Measurements from ENCODE around the gene IZUMO1. TPM values are rescaled to one million over a fixed set of nuclear protein-coding genes. Genes with fewer than 3 reads are reported as not detected.

The IZUMO1 gene
- total RNA-seq, 4 donors from 2014 or later = not detected

GRCh38 chr19:48726556-48726955 is 20.2 kb downstream of the IZUMO1 start:
- no peak for DNase-seq
- Histone ChIP-seq H3K4me3 (no peak overlapping the region), H3K4me1 (peaks cover 0 to 5% (median 3%) of the 10 kb centered on the region in 4 donors), H3K27ac (peak overlapping the region in 1 of 4 donors; percentile 22), H3K9me3 (no peaks in the 10 kb centered on the region), H3K27me3 (no peaks in the 10 kb centered on the region), H3K36me3 (no peaks in the 10 kb centered on the region)
- TF ChIP-seq POLR2A (IDR thresholded peaks at IDR 0.05) (no peak), CTCF (IDR thresholded peaks at IDR 0.05) (no peak)

GRCh38 chr19:48724796-48725753 is 21.6 kb downstream of the IZUMO1 start:
- TF ChIP-seq CTCF (IDR thresholded peaks at IDR 0.05) = no peak
- TF ChIP-seq POLR2A (IDR thresholded peaks at IDR 0.05) = no peak
- peak overlapping the region; percentile 8 to 73 (median 62) for H3K27ac ChIP-seq
- no peaks in the 10 kb centered on the region for H3K9me3 ChIP-seq
- no peaks in the 10 kb centered on the region for H3K36me3 ChIP-seq
- no peak overlapping the region for H3K4me3 ChIP-seq
- no peak for DNase-seq
- H3K4me1 ChIP-seq = peaks cover 0 to 9% (median 3%) of the 10 kb centered on the region in 4 donors
- H3K27me3 ChIP-seq = no peaks in the 10 kb centered on the region

- no peak for DNase-seq
- peaks cover 0 to 16% (median 3%) of the 10 kb centered on the region in 4 donors for H3K4me1 ChIP-seq
- H3K27ac ChIP-seq = no peak overlapping the region
These were observed 24.5 kb downstream of the IZUMO1 start for GRCh38 chr19:48722196-48722708.

GRCh38 chr19:48720613-48721296 is 26.0 kb downstream of the IZUMO1 start:
- H3K4me1 ChIP-seq = peaks cover 0 to 31% (median 3%) of the 10 kb centered on the region in 4 donors
- H3K4me3 ChIP-seq = peak overlapping the region; percentile 46 to 61 (median 51)
- H3K9me3 ChIP-seq = no peaks in the 10 kb centered on the region
- H3K36me3 ChIP-seq = no peaks in the 10 kb centered on the region
- H3K27me3 ChIP-seq = no peaks in the 10 kb centered on the region
- peak overlapping the region; percentile 75 to 83 (median 80) for H3K27ac ChIP-seq
- TF ChIP-seq POLR2A (IDR thresholded peaks at IDR 0.05) (no peak), CTCF (IDR thresholded peaks at IDR 0.05) (no peak)
- DNase-seq = peak; percentile 97 to 100 (median 98)

More at GRCh38 chr19:48722196-48722708, 24.5 kb downstream of the IZUMO1 start:
- Histone ChIP-seq H3K27me3 (no peaks in the 10 kb centered on the region), H3K9me3 (no peaks in the 10 kb centered on the region), H3K4me3 (no peak overlapping the region), H3K36me3 (no peaks in the 10 kb centered on the region)
- TF ChIP-seq CTCF (IDR thresholded peaks at IDR 0.05) = no peak
- TF ChIP-seq POLR2A (IDR thresholded peaks at IDR 0.05) = no peak

GRCh38 chr19:48720251-48720612 is 26.5 kb downstream of the IZUMO1 start:
- no peak for TF ChIP-seq POLR2A (IDR thresholded peaks at IDR 0.05)
- no peak for TF ChIP-seq CTCF (IDR thresholded peaks at IDR 0.05)
- peak overlapping the region in 3 of 4 donors; percentile 79 to 83 (median 80) for H3K27ac ChIP-seq
- no peaks in the 10 kb centered on the region for H3K27me3 ChIP-seq
- H3K4me1 ChIP-seq = peaks cover 0 to 33% (median 6%) of the 10 kb centered on the region in 4 donors
- no peaks in the 10 kb centered on the region for H3K36me3 ChIP-seq
- H3K9me3 ChIP-seq = no peaks in the 10 kb centered on the region
- DNase-seq = no peak
- peak overlapping the region in 2 of 4 donors; percentile 46 to 56 for H3K4me3 ChIP-seq

Data from Peyer's patch (tissue), 4 donors.